ENCODE results near the gene AVPI1. TPM values are rescaled to one million over a fixed set of nuclear protein-coding genes. Genes with fewer than 3 reads are reported as not detected.

Gene AVPI1
- total RNA-seq, 2 experiments from 2014 or later, result 1.8 to 1.9 TPM

DNA sequence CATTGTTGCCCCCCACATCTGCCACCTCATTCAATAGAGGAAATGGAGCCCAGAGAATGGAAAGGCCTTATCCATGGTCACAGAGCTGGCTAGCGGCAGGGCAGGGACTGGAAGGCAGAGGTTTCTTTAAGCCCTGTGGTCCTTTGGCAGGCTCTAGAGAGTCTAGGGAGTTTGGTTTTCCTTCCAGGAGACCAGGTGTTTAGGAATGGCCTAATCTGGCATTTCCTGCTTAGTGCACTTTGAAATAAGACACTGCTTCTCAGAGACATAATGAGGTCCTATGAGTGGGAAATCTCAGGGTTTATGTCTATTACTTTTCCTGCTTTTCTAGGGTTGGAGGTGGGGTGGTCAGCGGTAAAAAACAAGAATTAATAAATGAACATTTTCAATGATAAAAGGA is 32.6 kb upstream of the AVPI1 start:
- no peaks in the 10 kb centered on the region for H3K36me3 Mint-ChIP-seq (ENCODE audit: low read depth)
- no peak overlapping the region for H3K27ac Mint-ChIP-seq
- POLR2A ChIA-PET, result no interaction called here
- H3K4me3 Mint-ChIP-seq, result no peak overlapping the region
- no peak for DNase-seq
- peaks cover 6% of the 10 kb centered on the region for H3K4me1 Mint-ChIP-seq
- H3K9me3 Mint-ChIP-seq, result no peaks in the 10 kb centered on the region
- CTCF ChIA-PET, result interaction anchor here (1.1 to 2.2 kb wide), 2 partner anchors 11 to 18 kb away, joined by 3 to 6 read pairs; no protein-coding TSS in a partner anchor
- H3K27me3 Mint-ChIP-seq, result peaks cover 9% of the 10 kb centered on the region

DNA sequence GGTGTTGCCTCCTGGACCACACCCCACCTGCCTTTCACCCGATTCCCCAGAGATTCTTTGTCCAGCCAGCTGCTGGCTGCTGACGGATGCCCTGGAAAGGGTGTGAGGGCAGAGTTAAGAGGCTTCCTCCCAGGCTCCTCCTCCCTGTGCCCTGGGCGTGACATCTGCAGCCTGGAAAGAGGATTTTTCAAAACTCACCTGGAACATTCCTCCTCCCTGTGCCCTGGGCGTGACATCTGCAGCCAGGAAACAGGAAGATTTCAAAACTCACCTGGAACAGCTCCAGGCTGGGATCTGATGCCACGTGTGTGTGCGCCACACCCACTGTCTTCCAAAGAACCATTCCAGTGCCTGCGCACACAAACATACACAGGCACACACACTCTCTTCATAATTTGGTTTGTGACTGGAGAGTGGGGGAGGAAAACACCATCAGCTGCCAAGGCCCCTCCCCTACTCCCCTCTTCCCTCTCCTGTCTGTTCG is 31.7 kb upstream of the AVPI1 start:
- Mint-ChIP-seq H3K27ac (no peak overlapping the region), H3K36me3 (ENCODE audit: low read depth) (no peaks in the 10 kb centered on the region), H3K4me3 (no peak overlapping the region), H3K4me1 (peaks cover 10% of the 10 kb centered on the region), H3K9me3 (no peaks in the 10 kb centered on the region), H3K27me3 (peaks cover 9% of the 10 kb centered on the region)
- DNase-seq, result no peak
- POLR2A ChIA-PET, result no interaction called here
- CTCF ChIA-PET, result interaction anchor here (2.2 kb wide), 1 partner anchor 17 kb away, joined by 6 read pairs; no protein-coding TSS in a partner anchor

DNA sequence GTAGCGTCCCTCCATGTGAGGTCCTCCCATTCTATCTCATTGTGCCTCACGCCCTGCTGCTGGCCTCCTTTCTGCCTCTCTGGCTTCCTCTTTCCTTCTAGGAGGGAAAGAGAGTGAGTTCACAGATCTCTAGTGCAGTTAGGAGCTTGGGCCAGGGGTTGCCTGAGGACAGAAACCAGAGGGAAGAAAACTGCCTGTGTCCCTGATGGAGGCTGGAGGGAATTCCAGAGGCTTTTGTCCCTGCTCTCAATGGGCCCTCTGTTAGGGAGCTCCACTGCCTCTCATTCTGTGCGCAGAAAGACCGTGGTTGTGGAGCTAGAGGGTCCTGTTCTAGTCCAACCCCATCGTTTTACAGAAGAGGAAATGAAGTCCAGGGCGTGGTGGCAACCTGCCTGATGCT is 31.1 kb upstream of the AVPI1 start:
- H3K4me3 Mint-ChIP-seq, result no peak overlapping the region
- no peak for DNase-seq
- no peaks in the 10 kb centered on the region for H3K9me3 Mint-ChIP-seq
- H3K27me3 Mint-ChIP-seq, result peaks cover 7% of the 10 kb centered on the region
- ChIA-PET CTCF (interaction anchor here (1.1 to 2.2 kb wide), 2 partner anchors 9 to 17 kb away, joined by 3 to 6 read pairs; no protein-coding TSS in a partner anchor), POLR2A (no interaction called here)
- no peak overlapping the region for H3K27ac Mint-ChIP-seq
- H3K36me3 Mint-ChIP-seq (ENCODE audit: low read depth), result no peaks in the 10 kb centered on the region
- H3K4me1 Mint-ChIP-seq, result peaks cover 10% of the 10 kb centered on the region

GRCh38 chr10:97717627-97718026 is 30.6 kb upstream of the AVPI1 start:
- no peak for DNase-seq
- H3K27ac Mint-ChIP-seq, result no peak overlapping the region
- peaks cover 11% of the 10 kb centered on the region for H3K27me3 Mint-ChIP-seq
- no peaks in the 10 kb centered on the region for H3K36me3 Mint-ChIP-seq (ENCODE audit: low read depth)
- ChIA-PET CTCF (interaction anchor here (1.1 to 2.2 kb wide), 5 partner anchors 9 to 32 kb away, joined by 3 to 10 read pairs (median 6); no protein-coding TSS in a partner anchor), POLR2A (no interaction called here)
- H3K4me3 Mint-ChIP-seq, result no peak overlapping the region
- no peaks in the 10 kb centered on the region for H3K9me3 Mint-ChIP-seq
- peaks cover 15% of the 10 kb centered on the region for H3K4me1 Mint-ChIP-seq

DNA sequence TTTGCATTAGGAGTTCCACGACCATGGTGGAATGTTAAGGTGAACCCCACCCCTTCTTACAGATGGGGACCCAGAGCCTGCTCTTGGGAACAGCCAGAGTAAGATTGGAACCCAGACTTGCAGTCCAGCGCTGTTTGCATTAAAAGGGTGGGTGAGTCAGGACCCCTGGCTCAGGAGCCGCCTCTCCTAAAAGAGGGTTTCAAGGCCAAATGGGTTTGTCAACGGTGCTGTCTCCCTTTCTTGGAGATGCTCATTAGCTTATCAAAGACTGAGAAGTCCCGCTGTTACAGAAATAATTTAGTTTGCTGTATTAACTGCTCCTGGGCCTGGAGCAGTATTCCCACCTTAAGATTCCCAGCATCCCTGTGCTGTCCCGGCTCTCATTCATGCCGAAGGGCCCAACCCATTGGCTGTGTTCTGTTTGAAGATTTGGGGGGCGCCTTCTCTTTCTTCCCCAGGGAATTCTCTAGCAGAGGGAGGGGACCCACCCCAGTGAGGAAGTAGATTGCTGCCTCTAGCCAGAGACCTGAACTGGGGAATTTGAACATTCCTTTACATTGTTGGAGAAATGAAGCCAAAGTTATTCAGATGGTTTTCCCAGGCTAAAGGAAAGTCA is 28.3 kb upstream of the AVPI1 start:
- POLR2A ChIA-PET, result interaction anchor here (1.8 to 4.7 kb wide), 2 partner anchors 9 to 21 kb away, joined by 5 to 20 read pairs; partner anchors contain the start of gene ZFYVE27
- peaks cover 18% of the 10 kb centered on the region for H3K27me3 Mint-ChIP-seq
- CTCF ChIA-PET, result interaction anchor here (1.5 to 5.0 kb wide), 4 partner anchors 11 to 37 kb away, joined by 3 to 33 read pairs (median 5); no protein-coding TSS in a partner anchor
- H3K27ac Mint-ChIP-seq, result no peak overlapping the region
- no peak for DNase-seq
- no peaks in the 10 kb centered on the region for H3K9me3 Mint-ChIP-seq
- peak overlapping the region; percentile 97 for H3K4me3 Mint-ChIP-seq
- H3K4me1 Mint-ChIP-seq, result peaks cover 18% of the 10 kb centered on the region
- no peaks in the 10 kb centered on the region for H3K36me3 Mint-ChIP-seq (ENCODE audit: low read depth)

- H3K27ac Mint-ChIP-seq, result no peak overlapping the region
- H3K27me3 Mint-ChIP-seq, result peaks cover 20% of the 10 kb centered on the region
- no peak for DNase-seq
Measured at GRCh38 chr10:97714401-97715258, 27.6 kb upstream of the AVPI1 start.

GRCh38 chr10:97713826-97714400 is 26.9 kb upstream of the AVPI1 start:
- POLR2A ChIA-PET, result interaction anchor here (1.1 to 4.7 kb wide), 6 partner anchors 10 to 30 kb away, joined by 4 to 20 read pairs (median 4); partner anchors contain the start of genes AVPI1 and ZFYVE27
- Mint-ChIP-seq H3K27ac (peak overlapping the region; percentile 60), H3K9me3 (no peaks in the 10 kb centered on the region), H3K27me3 (peaks cover 27% of the 10 kb centered on the region), H3K36me3 (ENCODE audit: low read depth) (no peaks in the 10 kb centered on the region), H3K4me3 (peak overlapping the region; percentile 97), H3K4me1 (peaks cover 18% of the 10 kb centered on the region)
- CTCF ChIA-PET, result interaction anchor here (0.9 to 5.0 kb wide), 7 partner anchors 10 to 35 kb away, joined by 3 to 33 read pairs (median 4); no protein-coding TSS in a partner anchor
- DNase-seq, result peak; percentile 65

More at GRCh38 chr10:97714401-97715258, 27.6 kb upstream of the AVPI1 start:
- Mint-ChIP-seq H3K4me3 (peak overlapping the region; percentile 97), H3K4me1 (peaks cover 18% of the 10 kb centered on the region), H3K9me3 (no peaks in the 10 kb centered on the region), H3K36me3 (ENCODE audit: low read depth) (no peaks in the 10 kb centered on the region)
- POLR2A ChIA-PET, result interaction anchor here (1.1 to 4.7 kb wide), 3 partner anchors 9 to 31 kb away, joined by 4 to 20 read pairs (median 5); partner anchors contain the start of gene ZFYVE27
- CTCF ChIA-PET, result interaction anchor here (1.5 to 5.0 kb wide), 6 partner anchors 10 to 36 kb away, joined by 3 to 33 read pairs (median 4); no protein-coding TSS in a partner anchor

DNA sequence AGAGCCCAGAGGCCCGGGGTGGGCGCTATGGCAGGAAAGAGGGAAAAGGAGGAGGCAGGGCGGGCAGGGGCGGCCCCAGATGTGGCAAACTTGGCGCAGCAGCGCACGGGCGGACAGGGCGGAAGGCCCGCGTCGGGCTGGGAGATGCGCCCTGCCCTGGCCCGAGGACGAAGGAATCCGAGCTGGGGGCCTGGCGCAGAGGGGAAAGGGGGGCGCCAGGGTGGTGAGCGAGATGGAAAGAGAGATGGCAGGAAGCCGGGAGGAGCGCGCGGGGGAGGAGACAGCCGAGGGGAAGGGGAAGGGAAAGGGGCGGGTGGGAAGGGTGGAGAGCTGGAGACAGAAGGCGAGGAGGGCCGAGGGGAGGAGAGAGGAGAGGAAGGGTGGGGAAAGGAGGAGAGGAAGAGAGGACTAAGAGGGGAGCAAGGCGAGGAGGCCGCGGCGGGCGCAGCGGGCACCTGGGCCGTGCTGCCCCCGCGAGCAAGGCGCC is 26.3 kb upstream of the AVPI1 start, which contains the start of gene MARVELD1:
Gene MARVELD1, plus strand, starts transcription at position 392 of the 487 bp plus-strand sequence. CDS start 147 bp downstream, outside the sequence.
- no peaks in the 10 kb centered on the region for H3K36me3 Mint-ChIP-seq (ENCODE audit: low read depth)
- CTCF ChIA-PET, result interaction anchor here (0.9 to 5.0 kb wide), 6 partner anchors 11 to 30 kb away, joined by 3 to 33 read pairs (median 5); no protein-coding TSS in a partner anchor
- peaks cover 30% of the 10 kb centered on the region for H3K27me3 Mint-ChIP-seq
- H3K4me3 Mint-ChIP-seq, result peak within 1 kb of the TSS; percentile 97
- POLR2A ChIA-PET, result interaction anchor here (1.1 to 4.7 kb wide), 5 partner anchors 10 to 27 kb away, joined by 4 to 20 read pairs (median 4); partner anchors contain the start of genes AVPI1 and ZFYVE27
- peak within 1 kb of the TSS; percentile 60 for H3K27ac Mint-ChIP-seq
- no peaks in the 10 kb centered on the region for H3K9me3 Mint-ChIP-seq
- H3K4me1 Mint-ChIP-seq, result peaks cover 18% of the 10 kb centered on the region
- DNase-seq, result no peak

GRCh38 chr10:97711640-97712572 is 24.9 kb upstream of the AVPI1 start:
- H3K9me3 Mint-ChIP-seq, result no peaks in the 10 kb centered on the region
- H3K4me3 Mint-ChIP-seq, result peak overlapping the region; percentile 31

GRCh38 chr10:97708976-97709946 is 22.2 kb upstream of the AVPI1 start:
- peak; percentile 41 for DNase-seq
- ChIA-PET POLR2A (interaction anchor here (1.1 to 1.6 kb wide), 2 partner anchors 23 to 27 kb away, joined by 3 to 5 read pairs; partner anchors contain the start of genes AVPI1 and ZFYVE27), CTCF (interaction anchor here (0.7 to 5.4 kb wide), 16 partner anchors 8 to 332 kb away, joined by 3 to 111 read pairs (median 3); partner anchors contain the start of genes AVPI1, SFRP5 and ZFYVE27)
- H3K4me1 Mint-ChIP-seq, result peaks cover 10% of the 10 kb centered on the region
- no peaks in the 10 kb centered on the region for H3K36me3 Mint-ChIP-seq (ENCODE audit: low read depth)
- H3K27ac Mint-ChIP-seq, result no peak overlapping the region
- H3K27me3 Mint-ChIP-seq, result peaks cover 32% of the 10 kb centered on the region
- no peak overlapping the region for H3K4me3 Mint-ChIP-seq
- H3K9me3 Mint-ChIP-seq, result no peaks in the 10 kb centered on the region

More at GRCh38 chr10:97711640-97712572, 24.9 kb upstream of the AVPI1 start:
- H3K36me3 Mint-ChIP-seq (ENCODE audit: low read depth), result no peaks in the 10 kb centered on the region
- ChIA-PET POLR2A (interaction anchor here (1.2 to 4.7 kb wide), 2 partner anchors 14 to 24 kb away, joined by 3 to 20 read pairs; partner anchors contain the start of gene ZFYVE27), CTCF (interaction anchor here (0.7 to 5.0 kb wide), 8 partner anchors 10 to 157 kb away, joined by 3 to 33 read pairs (median 6); partner anchors contain the start of gene ZFYVE27)
- H3K27ac Mint-ChIP-seq, result no peak overlapping the region
- peaks cover 34% of the 10 kb centered on the region for H3K27me3 Mint-ChIP-seq
- no peak for DNase-seq
- H3K4me1 Mint-ChIP-seq, result peaks cover 18% of the 10 kb centered on the region
